SU-DHL-6 (cell line): ENCODE data around the gene CREBBP.

Source experiments
- CTCF ChIP-seq: fragments of 200-600 bp; sonication (generic); IDR thresholded peaks from one replicate; pipeline ENCODE4 v1.5.1; 2017; ENCODE audit warnings: antibody characterized with exemption, mild to moderate bottlenecking, low read length, moderate library complexity; ENCODE audit not compliant: insufficient read depth, poor library complexity, severe bottlenecking
- EZH2phosphoT487 ChIP-seq: fragments of 200-600 bp; sonication (generic), shearing (Covaris generic); conservative IDR thresholded peaks from 2 replicates; pipeline ENCODE4 v1.6.1; 2018; ENCODE audit warnings: mild to moderate bottlenecking, antibody characterized with exemption, low read length, moderate library complexity, mixed read lengths

GRCh38 chr16:3889059-3889458, 8.5 kb upstream of the CREBBP start:
- TF ChIP-seq CTCF (no peak), EZH2phosphoT487 (no peak)
